LNCaP clone FGC (cell line): ENCODE data around the gene FAM227B.

Experiments
- DNase-seq: peaks from one replicate; pipeline ENCODE4 v3.0.0-alpha.2; 2011; ENCODE audit warnings: low read depth
- H3K4me3 ChIP-seq: 2 replicates; pipeline ENCODE4 v1.5.1; 2011; ENCODE audit warnings: mild to moderate bottlenecking, low read depth, low read length, control low read depth
- CTCF ChIP-seq: IDR thresholded peaks from 2 replicates; pipeline ENCODE4 v1.5.1; 2012; ENCODE audit warnings: mild to moderate bottlenecking; ENCODE audit not compliant: control insufficient read depth, insufficient read depth; ENCODE audit errors: extremely low read depth

The FAM227B gene

GRCh38 chr15:49627407-49627877 is 6.8 kb upstream of the FAM227B start:
- no peak for DNase-seq
- no peak for TF ChIP-seq CTCF
- H3K4me3 ChIP-seq: no peak overlapping the region

- no peak overlapping the region for H3K4me3 ChIP-seq
- DNase-seq: no peak
- TF ChIP-seq CTCF: no peak
Measured at GRCh38 chr15:49625460-49626036, 4.9 kb upstream of the FAM227B start.

GRCh38 chr15:49624056-49624455 is 3.4 kb upstream of the FAM227B start:
- no peak overlapping the region for H3K4me3 ChIP-seq
- DNase-seq: no peak
- no peak for TF ChIP-seq CTCF

GRCh38 chr15:49622561-49622960 is 1.9 kb upstream of the FAM227B start:
- H3K4me3 ChIP-seq: peak overlapping the region; percentile 75; the same call in 1 of the 2 replicates
- no peak for TF ChIP-seq CTCF
- DNase-seq: no peak

- TF ChIP-seq CTCF: no peak
- H3K4me3 ChIP-seq: peak overlapping the region; percentile 75
- no peak for DNase-seq
Measured at GRCh38 chr15:49621887-49622286, 1.3 kb upstream of the FAM227B start.

GRCh38 chr15:49621401-49621811 is 788 bp upstream of the FAM227B start:
- DNase-seq: peak; percentile 23
- no peak for TF ChIP-seq CTCF
- peak overlapping the region; percentile 75 for H3K4me3 ChIP-seq

- H3K4me3 ChIP-seq: peak overlapping the region; percentile 75
- peak; percentile 11 for DNase-seq
- no peak for TF ChIP-seq CTCF
Measured at GRCh38 chr15:49620199-49620598, 419 bp downstream of the FAM227B start.
